A549 (cell line): ENCODE data around the gene POLA1.

Experiments
- EP300 ChIP-seq, 2 experiments: fragments of >200 bp; sonication (Bioruptor Twin); formaldehyde crosslinking; IDR thresholded peaks; 2 replicates in 1 of 2; 3 replicates in 1 of 2; pipeline ENCODE4 v1.6.1; 2016 to 2017
- MAZ ChIP-seq: fragments of 150-350 bp; IDR thresholded peaks from 2 replicates; pipeline ENCODE4 v1.6.1; 2014; ENCODE audit warnings: antibody characterized with exemption, low read depth, low read length, borderline replicate concordance
- MYC ChIP-seq: IDR thresholded peaks from 2 replicates; pipeline ENCODE4 v1.6.1; 2012; ENCODE audit warnings: mild to moderate bottlenecking, inconsistent platforms, low read length, improper control_type of control experiment, borderline replicate concordance
- RFX5 ChIP-seq: fragments of 450-650 bp; IDR thresholded peaks from 2 replicates; pipeline ENCODE4 v1.7.1; 2014; ENCODE audit warnings: antibody characterized with exemption, mild to moderate bottlenecking, moderate library complexity
- TF ChIP-seq, protein P1 (sequence below): fragments of 450-650 bp; IDR thresholded peaks from 2 replicates; pipeline ENCODE4 v1.6.1; 2014; ENCODE audit warnings: antibody characterized with exemption
- TF ChIP-seq, protein P2 (sequence below): IDR thresholded peaks from 2 replicates; pipeline ENCODE4 v1.6.1; 2012; ENCODE audit warnings: low read depth, borderline replicate concordance

DNA sequence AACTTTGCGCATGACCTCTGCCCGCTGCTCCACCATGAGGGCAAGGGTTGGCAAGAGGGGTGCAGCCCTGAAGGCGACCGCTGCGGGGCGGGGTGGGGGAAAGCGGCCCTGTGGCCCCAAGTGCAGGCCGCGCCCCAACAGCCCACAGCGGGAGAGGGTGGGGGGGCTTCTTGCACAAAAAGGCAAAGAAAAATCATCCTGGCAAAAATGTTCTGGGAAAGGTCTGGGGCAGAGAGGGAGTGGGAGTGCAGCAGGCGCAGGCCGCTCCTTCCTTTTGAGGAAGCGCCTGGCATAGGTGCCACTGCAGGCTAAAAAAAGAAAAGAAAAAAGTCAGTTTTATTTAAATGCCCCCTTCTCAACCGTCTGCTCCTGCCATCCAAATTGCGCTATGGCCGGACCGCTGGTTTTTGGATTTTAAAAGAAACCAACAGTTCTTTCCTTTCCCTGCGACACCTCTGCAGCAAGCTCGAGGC is 320.7 kb downstream of the POLA1 start:
- TF ChIP-seq MYC = no peak
- TF ChIP-seq RFX5 = no peak
- TF ChIP-seq, protein P1, sequence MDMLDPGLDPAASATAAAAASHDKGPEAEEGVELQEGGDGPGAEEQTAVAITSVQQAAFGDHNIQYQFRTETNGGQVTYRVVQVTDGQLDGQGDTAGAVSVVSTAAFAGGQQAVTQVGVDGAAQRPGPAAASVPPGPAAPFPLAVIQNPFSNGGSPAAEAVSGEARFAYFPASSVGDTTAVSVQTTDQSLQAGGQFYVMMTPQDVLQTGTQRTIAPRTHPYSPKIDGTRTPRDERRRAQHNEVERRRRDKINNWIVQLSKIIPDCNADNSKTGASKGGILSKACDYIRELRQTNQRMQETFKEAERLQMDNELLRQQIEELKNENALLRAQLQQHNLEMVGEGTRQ = no peak
- TF ChIP-seq EP300 (IDR thresholded peaks at IDR 0.05) = no peak
- TF ChIP-seq, protein P2, sequence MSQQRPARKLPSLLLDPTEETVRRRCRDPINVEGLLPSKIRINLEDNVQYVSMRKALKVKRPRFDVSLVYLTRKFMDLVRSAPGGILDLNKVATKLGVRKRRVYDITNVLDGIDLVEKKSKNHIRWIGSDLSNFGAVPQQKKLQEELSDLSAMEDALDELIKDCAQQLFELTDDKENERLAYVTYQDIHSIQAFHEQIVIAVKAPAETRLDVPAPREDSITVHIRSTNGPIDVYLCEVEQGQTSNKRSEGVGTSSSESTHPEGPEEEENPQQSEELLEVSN = no peak
- no peak for TF ChIP-seq MAZ
